Measurements from ENCODE around the gene CC2D1B.
A peak's percentile ranks its signal among the peaks of the same experiment; 100 is the strongest.

CC2D1B gene

GRCh38 chr1:52358851-52359497, 7.0 kb downstream of the CC2D1B start:
- no peaks in the 10 kb centered on the region for H3K4me1 ChIP-seq (ENCODE audit: control insufficient read depth, insufficient read depth, low read length)
- H3K36me3 ChIP-seq (ENCODE audit: control insufficient read depth, insufficient read depth, low read length, severe bottlenecking): peaks cover 90% of the 10 kb centered on the region
- H3K27me3 ChIP-seq (replicated peaks; ENCODE audit: control insufficient read depth, insufficient read depth, low read length): no peaks in the 10 kb centered on the region
- H3K9me3 ChIP-seq (ENCODE audit: control insufficient read depth, low read length): no peaks in the 10 kb centered on the region
- no peak overlapping the region for H3K4me3 ChIP-seq (ENCODE audit: low read length)
- DNase-seq (ENCODE audit: low read depth): no peak
- no peak overlapping the region for H3K9ac ChIP-seq (ENCODE audit: low read length)

DNA sequence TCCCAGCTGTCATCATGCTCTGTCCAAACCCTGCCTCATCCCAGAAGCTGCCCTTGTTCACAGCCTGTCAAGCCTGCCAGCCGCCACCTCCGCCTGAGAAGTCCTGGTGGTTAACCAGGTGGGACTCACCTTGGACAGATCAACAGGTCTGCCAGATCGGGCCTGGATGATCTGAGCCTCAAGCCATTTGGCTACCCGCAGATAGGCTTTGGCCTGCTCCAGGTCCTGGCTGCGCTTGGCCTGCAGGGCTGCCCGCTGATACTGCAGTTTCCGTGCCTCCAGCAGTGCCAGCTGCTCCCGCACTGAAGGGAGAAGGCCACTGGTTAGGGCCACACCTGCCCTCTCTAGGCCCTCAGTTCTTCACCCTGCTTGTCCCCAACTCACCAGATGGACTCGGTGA, 8.6 kb downstream of the CC2D1B start:
- H3K9ac ChIP-seq (ENCODE audit: low read length): no peak overlapping the region
- H3K27me3 ChIP-seq (replicated peaks; ENCODE audit: control insufficient read depth, insufficient read depth, low read length): no peaks in the 10 kb centered on the region
- DNase-seq (ENCODE audit: low read depth): no peak
- no peak overlapping the region for H3K4me3 ChIP-seq (ENCODE audit: low read length)
- no peaks in the 10 kb centered on the region for H3K4me1 ChIP-seq (ENCODE audit: control insufficient read depth, insufficient read depth, low read length)
- no peaks in the 10 kb centered on the region for H3K9me3 ChIP-seq (ENCODE audit: control insufficient read depth, low read length)
- H3K36me3 ChIP-seq (ENCODE audit: control insufficient read depth, insufficient read depth, low read length, severe bottlenecking): peaks cover 100% of the 10 kb centered on the region

GRCh38 chr1:52356818-52357355, 9.1 kb downstream of the CC2D1B start:
- no peak for DNase-seq (ENCODE audit: low read depth)
- no peak overlapping the region for H3K4me3 ChIP-seq (ENCODE audit: low read length)
- H3K27me3 ChIP-seq (replicated peaks; ENCODE audit: control insufficient read depth, insufficient read depth, low read length): no peaks in the 10 kb centered on the region
- no peaks in the 10 kb centered on the region for H3K9me3 ChIP-seq (ENCODE audit: control insufficient read depth, low read length)
- H3K36me3 ChIP-seq (ENCODE audit: control insufficient read depth, insufficient read depth, low read length, severe bottlenecking): peaks cover 95% of the 10 kb centered on the region
- no peak overlapping the region for H3K9ac ChIP-seq (ENCODE audit: low read length)
- H3K4me1 ChIP-seq (ENCODE audit: control insufficient read depth, insufficient read depth, low read length): peaks cover 5% of the 10 kb centered on the region

- Histone ChIP-seq H3K36me3 (ENCODE audit: control insufficient read depth, insufficient read depth, low read length, severe bottlenecking) (peaks cover 86% of the 10 kb centered on the region), H3K9me3 (ENCODE audit: control insufficient read depth, low read length) (no peaks in the 10 kb centered on the region)
Measured at GRCh38 chr1:52355847-52356505, 10.0 kb downstream of the CC2D1B start.

DNA sequence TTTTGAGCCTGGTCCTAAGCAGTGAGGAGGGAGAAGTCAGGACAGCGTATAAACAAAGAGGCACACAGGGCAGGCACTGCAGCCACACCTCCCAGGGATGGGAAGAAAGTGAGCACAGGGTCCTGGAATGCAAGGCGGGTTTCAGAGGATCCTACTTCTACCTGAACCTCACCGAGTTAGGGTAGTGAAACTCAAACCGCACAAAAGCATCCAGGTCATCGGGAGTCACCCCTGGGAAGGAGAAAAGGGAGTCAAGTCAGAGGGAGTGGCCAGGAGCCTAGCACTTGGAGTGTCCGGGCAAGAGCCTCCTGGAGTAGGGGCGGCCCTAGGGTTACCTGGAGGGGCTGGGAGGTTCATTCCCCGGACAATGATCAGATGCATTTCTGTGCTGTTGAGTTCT, 10.6 kb downstream of the CC2D1B start:
- Histone ChIP-seq H3K27me3 (replicated peaks; ENCODE audit: control insufficient read depth, insufficient read depth, low read length) (no peaks in the 10 kb centered on the region), H3K4me3 (ENCODE audit: low read length) (no peak overlapping the region), H3K36me3 (ENCODE audit: control insufficient read depth, insufficient read depth, low read length, severe bottlenecking) (peaks cover 81% of the 10 kb centered on the region), H3K9ac (ENCODE audit: low read length) (no peak overlapping the region), H3K4me1 (ENCODE audit: control insufficient read depth, insufficient read depth, low read length) (peaks cover 11% of the 10 kb centered on the region), H3K9me3 (ENCODE audit: control insufficient read depth, low read length) (no peaks in the 10 kb centered on the region)
- no peak for DNase-seq (ENCODE audit: low read depth)

More at GRCh38 chr1:52355847-52356505, 10.0 kb downstream of the CC2D1B start:
- H3K27me3 ChIP-seq (replicated peaks; ENCODE audit: control insufficient read depth, insufficient read depth, low read length): no peaks in the 10 kb centered on the region
- DNase-seq (ENCODE audit: low read depth): no peak
- no peak overlapping the region for H3K4me3 ChIP-seq (ENCODE audit: low read length)
- no peak overlapping the region for H3K9ac ChIP-seq (ENCODE audit: low read length)
- peaks cover 10% of the 10 kb centered on the region for H3K4me1 ChIP-seq (ENCODE audit: control insufficient read depth, insufficient read depth, low read length)

DNA sequence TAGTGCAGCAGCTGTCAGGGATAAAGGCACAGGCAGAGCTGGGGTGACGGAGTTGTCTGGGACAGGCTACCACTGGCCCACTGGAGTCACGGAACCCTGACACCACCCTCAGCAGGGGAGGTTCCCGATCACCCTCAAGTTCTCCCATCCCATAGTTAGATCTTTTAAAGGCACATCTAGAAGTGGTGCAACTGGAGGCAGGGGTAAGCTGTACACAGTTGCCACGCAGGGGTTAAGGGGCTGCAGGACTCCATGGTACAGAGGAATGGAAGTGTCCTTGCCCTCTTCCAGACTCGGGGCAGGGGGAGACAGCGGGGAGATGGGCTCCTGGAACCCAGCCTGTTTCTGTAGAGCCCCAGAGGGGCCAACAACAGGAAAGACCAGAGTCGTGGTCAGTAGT, 13.3 kb downstream of the CC2D1B start:
- Histone ChIP-seq H3K27me3 (replicated peaks; ENCODE audit: control insufficient read depth, insufficient read depth, low read length) (no peaks in the 10 kb centered on the region), H3K9me3 (ENCODE audit: control insufficient read depth, low read length) (no peaks in the 10 kb centered on the region), H3K4me1 (ENCODE audit: control insufficient read depth, insufficient read depth, low read length) (peaks cover 11% of the 10 kb centered on the region), H3K9ac (ENCODE audit: low read length) (no peak overlapping the region), H3K36me3 (ENCODE audit: control insufficient read depth, insufficient read depth, low read length, severe bottlenecking) (peaks cover 53% of the 10 kb centered on the region), H3K4me3 (ENCODE audit: low read length) (no peak overlapping the region)
- DNase-seq (ENCODE audit: low read depth): no peak

DNA sequence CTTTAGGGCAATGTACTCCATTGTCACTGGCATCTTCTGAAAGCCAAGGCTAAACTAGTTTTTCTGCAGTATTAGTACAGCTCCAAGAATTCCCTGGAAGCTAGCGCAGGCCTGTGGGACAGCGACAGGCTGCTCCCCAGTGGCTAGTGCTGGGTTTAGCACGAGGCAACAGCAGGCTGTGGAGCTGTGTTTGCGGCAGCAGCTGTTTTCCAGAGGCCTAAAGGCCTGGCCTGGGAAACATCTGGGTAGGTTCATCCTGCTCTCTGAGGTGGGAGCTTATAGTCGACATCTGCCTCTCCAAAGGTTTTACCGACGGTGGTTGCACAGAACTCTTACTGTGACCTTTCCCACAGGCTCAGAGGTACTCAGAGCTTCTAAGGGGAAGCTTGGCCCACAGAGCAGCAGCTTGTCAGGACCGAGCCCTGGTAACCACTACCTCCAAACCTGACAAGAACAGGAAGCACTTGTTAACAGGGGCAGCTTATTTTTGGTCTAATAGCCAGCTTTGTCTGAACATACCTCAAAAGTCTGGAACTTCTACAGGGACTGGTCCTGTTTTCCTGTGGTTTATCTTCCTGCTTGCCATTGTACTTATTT, 17.2 kb downstream of the CC2D1B start:
- Histone ChIP-seq H3K4me3 (ENCODE audit: low read length) (no peak overlapping the region), H3K27me3 (replicated peaks; ENCODE audit: control insufficient read depth, insufficient read depth, low read length) (no peaks in the 10 kb centered on the region), H3K9ac (ENCODE audit: low read length) (no peak overlapping the region), H3K4me1 (ENCODE audit: control insufficient read depth, insufficient read depth, low read length) (peaks cover 11% of the 10 kb centered on the region), H3K36me3 (ENCODE audit: control insufficient read depth, insufficient read depth, low read length, severe bottlenecking) (peaks cover 23% of the 10 kb centered on the region), H3K9me3 (ENCODE audit: control insufficient read depth, low read length) (no peaks in the 10 kb centered on the region)
- peak; percentile 40 for DNase-seq (ENCODE audit: low read depth)

DNA sequence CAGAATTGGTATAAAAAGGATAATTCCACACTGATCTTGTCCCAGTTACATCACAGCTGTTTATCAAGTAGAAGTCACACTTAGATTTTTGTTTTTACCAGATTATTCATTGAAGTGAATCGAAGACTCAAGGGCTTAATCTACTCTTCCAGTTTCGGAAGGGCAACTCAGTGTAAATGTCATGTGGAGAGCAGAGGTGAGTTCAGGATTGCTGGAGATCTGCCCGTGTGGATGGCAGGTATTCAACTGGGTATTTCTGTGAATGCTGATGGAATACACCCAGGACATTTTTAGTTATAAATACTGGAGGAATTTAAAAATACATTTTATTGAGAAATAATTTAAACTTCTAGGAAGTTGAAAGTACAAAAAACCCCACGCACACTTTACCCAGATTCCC, 19.4 kb downstream of the CC2D1B start:
- H3K9me3 ChIP-seq (ENCODE audit: control insufficient read depth, low read length): no peaks in the 10 kb centered on the region
- H3K36me3 ChIP-seq (ENCODE audit: control insufficient read depth, insufficient read depth, low read length, severe bottlenecking): peaks cover 9% of the 10 kb centered on the region
- H3K9ac ChIP-seq (ENCODE audit: low read length): no peak overlapping the region
- DNase-seq (ENCODE audit: low read depth): no peak
- no peaks in the 10 kb centered on the region for H3K27me3 ChIP-seq (replicated peaks; ENCODE audit: control insufficient read depth, insufficient read depth, low read length)
- peaks cover 6% of the 10 kb centered on the region for H3K4me1 ChIP-seq (ENCODE audit: control insufficient read depth, insufficient read depth, low read length)
- no peak overlapping the region for H3K4me3 ChIP-seq (ENCODE audit: low read length)

DNA sequence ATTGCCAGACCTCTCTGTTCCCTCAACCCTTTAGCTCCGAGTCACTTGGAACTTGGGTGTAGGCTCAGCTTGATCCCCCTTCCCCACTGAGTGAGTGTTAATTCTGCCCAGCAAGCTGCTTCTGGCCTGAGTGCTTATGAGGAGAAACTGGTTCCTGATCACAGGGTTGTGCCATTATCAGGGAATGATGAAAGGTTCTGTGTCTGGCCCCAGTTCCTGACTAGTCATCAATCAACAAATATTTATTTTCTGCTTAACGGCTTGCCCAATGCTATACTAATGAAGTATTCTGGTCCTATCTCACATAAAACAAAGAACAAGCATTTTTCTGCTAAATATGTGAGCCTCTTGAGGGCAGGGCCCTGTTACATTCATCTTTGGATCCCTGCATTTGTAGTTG, 20.8 kb downstream of the CC2D1B start:
- DNase-seq (ENCODE audit: low read depth): no peak
- Histone ChIP-seq H3K9me3 (ENCODE audit: control insufficient read depth, low read length) (no peaks in the 10 kb centered on the region), H3K4me3 (ENCODE audit: low read length) (no peak overlapping the region), H3K27me3 (replicated peaks; ENCODE audit: control insufficient read depth, insufficient read depth, low read length) (no peaks in the 10 kb centered on the region), H3K9ac (ENCODE audit: low read length) (no peak overlapping the region), H3K36me3 (ENCODE audit: control insufficient read depth, insufficient read depth, low read length, severe bottlenecking) (peaks cover 9% of the 10 kb centered on the region), H3K4me1 (ENCODE audit: control insufficient read depth, insufficient read depth, low read length) (peaks cover 2% of the 10 kb centered on the region)

DNA sequence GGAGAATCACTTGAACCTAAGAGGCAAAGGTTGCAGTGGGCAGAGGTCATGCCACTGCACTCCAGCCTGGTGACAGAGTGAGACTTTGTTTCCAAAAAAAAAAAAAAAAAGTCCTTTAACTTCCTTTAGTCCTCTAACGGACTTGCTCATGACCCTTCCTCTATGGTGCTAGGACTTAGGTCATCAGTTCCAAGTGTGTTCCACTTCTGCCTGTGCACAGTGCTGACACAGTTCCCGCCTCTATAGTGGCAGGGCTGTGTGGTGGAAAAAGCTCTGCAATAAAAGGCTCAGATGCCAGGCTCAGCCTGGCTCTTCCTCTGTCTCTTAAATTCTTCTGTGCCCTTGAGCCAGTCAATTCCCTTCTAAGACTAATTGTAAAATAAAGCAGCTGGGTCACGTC, 22.0 kb downstream of the CC2D1B start:
- Histone ChIP-seq H3K27me3 (replicated peaks; ENCODE audit: control insufficient read depth, insufficient read depth, low read length) (no peaks in the 10 kb centered on the region), H3K36me3 (ENCODE audit: control insufficient read depth, insufficient read depth, low read length, severe bottlenecking) (peaks cover 15% of the 10 kb centered on the region), H3K9ac (ENCODE audit: low read length) (no peak overlapping the region), H3K9me3 (ENCODE audit: control insufficient read depth, low read length) (no peaks in the 10 kb centered on the region), H3K4me3 (ENCODE audit: low read length) (no peak overlapping the region), H3K4me1 (ENCODE audit: control insufficient read depth, insufficient read depth, low read length) (peaks cover 2% of the 10 kb centered on the region)
- no peak for DNase-seq (ENCODE audit: low read depth)

DNA sequence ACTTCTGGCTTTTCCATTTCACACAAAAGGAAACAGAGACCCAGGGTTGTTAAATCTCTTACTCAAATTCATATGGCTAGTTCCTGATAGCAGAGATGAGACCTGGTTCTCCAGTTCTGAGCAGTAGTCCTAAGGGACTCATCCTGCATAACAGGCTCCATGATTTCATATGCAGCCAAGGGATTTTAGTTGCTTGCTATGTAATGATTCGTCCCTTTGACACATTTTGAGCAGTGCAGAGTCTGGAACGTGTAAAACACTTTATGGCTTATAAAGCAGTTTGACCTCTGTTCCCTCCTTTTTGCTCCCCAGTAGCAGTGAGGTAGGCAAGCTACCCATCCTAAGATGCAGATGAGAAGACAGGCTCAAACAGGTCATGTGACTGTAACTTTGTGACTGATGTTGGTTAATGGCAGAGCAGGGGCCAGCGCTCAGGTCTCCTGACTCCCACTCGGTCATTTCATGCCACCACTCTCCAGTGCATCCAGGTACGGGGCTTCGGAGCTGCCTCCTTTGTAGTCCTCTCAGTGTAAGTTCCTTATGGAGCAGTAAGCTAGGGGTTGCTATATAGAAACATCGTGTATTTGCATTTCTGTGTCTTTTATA, 24.2 kb downstream of the CC2D1B start:
- Histone ChIP-seq H3K36me3 (ENCODE audit: control insufficient read depth, insufficient read depth, low read length, severe bottlenecking) (peaks cover 25% of the 10 kb centered on the region), H3K4me3 (ENCODE audit: low read length) (no peak overlapping the region), H3K9me3 (ENCODE audit: control insufficient read depth, low read length) (no peaks in the 10 kb centered on the region), H3K27me3 (replicated peaks; ENCODE audit: control insufficient read depth, insufficient read depth, low read length) (no peaks in the 10 kb centered on the region), H3K9ac (ENCODE audit: low read length) (no peak overlapping the region), H3K4me1 (ENCODE audit: control insufficient read depth, insufficient read depth, low read length) (peaks cover 2% of the 10 kb centered on the region)
- no peak for DNase-seq (ENCODE audit: low read depth)
